Osteoblast (primary cell): ENCODE results near the gene ZDHHC20. TPM values are rescaled to one million over a fixed set of nuclear protein-coding genes. Genes with fewer than 3 reads are reported as not detected.

Source experiments
- DNase-seq: peaks from one replicate; pipeline ENCODE4 v3.0.0; 2011; ENCODE audit warnings: low spot score, mixed read lengths; ENCODE audit not compliant: insufficient read length; ENCODE audit errors: missing footprints
- H2AFZ ChIP-seq: 2 replicates; pipeline ENCODE4 v1.6.0; 2011; ENCODE audit warnings: mild to moderate bottlenecking, low read length
- H3K27ac ChIP-seq: 2 replicates; pipeline ENCODE4 v1.5.1; 2011; ENCODE audit warnings: mild to moderate bottlenecking, low read depth, low read length, moderate library complexity
- H3K27me3 ChIP-seq: 2 replicates; pipeline ENCODE4 v1.6.0; 2012; ENCODE audit warnings: mild to moderate bottlenecking, control low read depth, inconsistent platforms, low read length, moderate library complexity; ENCODE audit not compliant: insufficient read depth
- H3K36me3 ChIP-seq: 2 replicates; pipeline ENCODE4 v1.5.1; 2011; ENCODE audit warnings: mild to moderate bottlenecking, low read length, control low read depth, moderate library complexity; ENCODE audit not compliant: insufficient read depth
- H3K4me1 ChIP-seq: 2 replicates; pipeline ENCODE4 v1.5.1; 2011; ENCODE audit warnings: mild to moderate bottlenecking, low read length, control low read depth, moderate library complexity; ENCODE audit not compliant: insufficient read depth
- H3K4me2 ChIP-seq: 2 replicates; pipeline ENCODE4 v1.6.0; 2011; ENCODE audit warnings: mild to moderate bottlenecking, low read length; ENCODE audit not compliant: insufficient read depth
- H3K4me3 ChIP-seq: fragments of 200-600 bp; sonication (generic); 3 replicates; pipeline ENCODE4 v1.5.1; 2012; ENCODE audit warnings: mild to moderate bottlenecking, low read length, inconsistent platforms; ENCODE audit not compliant: insufficient read depth
- H3K79me2 ChIP-seq: 2 replicates; pipeline ENCODE4 v1.6.0; 2012; ENCODE audit warnings: mild to moderate bottlenecking, low read length, control low read depth, inconsistent platforms; ENCODE audit not compliant: insufficient read depth
- H3K9me3 ChIP-seq: 2 replicates; pipeline ENCODE4 v1.5.1; 2011; ENCODE audit warnings: low read depth, low read length, control low read depth
- H4K20me1 ChIP-seq: 2 replicates; pipeline ENCODE4 v1.6.0; 2012; ENCODE audit warnings: mild to moderate bottlenecking, low read length, control low read depth; ENCODE audit not compliant: insufficient read depth
- total RNA-seq: library from RNA; depleted of rRNA; stranded (reverse); fragments of >200 nt; gene quantifications from 2 replicates; pipeline ENCODE4 v1.2.3, GENCODE V29; 2012
- TF ChIP-seq, protein P1 (sequence below): IDR thresholded peaks from 2 replicates; pipeline ENCODE4 v1.5.1; 2011; ENCODE audit warnings: mild to moderate bottlenecking, low read depth, low read length, moderate library complexity; ENCODE audit errors: extremely low read depth

Gene ZDHHC20
- total RNA-seq, 1 donor = 110 TPM

GRCh38 chr13:21365574-21365973 lies 93.5 kb downstream of the ZDHHC20 start:
- no peaks in the 10 kb centered on the region for H3K9me3 ChIP-seq
- H3K36me3 ChIP-seq = no peaks in the 10 kb centered on the region
- no peaks in the 10 kb centered on the region for H3K4me1 ChIP-seq
- H3K4me2 ChIP-seq = no peak overlapping the region
- no peak overlapping the region for H2AFZ ChIP-seq
- no peak for DNase-seq
- H3K27me3 ChIP-seq = no peaks in the 10 kb centered on the region
- H3K4me3 ChIP-seq = no peak overlapping the region
- H3K27ac ChIP-seq = no peak overlapping the region
- H3K79me2 ChIP-seq = no peaks in the 10 kb centered on the region
- H4K20me1 ChIP-seq = no peaks in the 10 kb centered on the region
- TF ChIP-seq, protein P1, sequence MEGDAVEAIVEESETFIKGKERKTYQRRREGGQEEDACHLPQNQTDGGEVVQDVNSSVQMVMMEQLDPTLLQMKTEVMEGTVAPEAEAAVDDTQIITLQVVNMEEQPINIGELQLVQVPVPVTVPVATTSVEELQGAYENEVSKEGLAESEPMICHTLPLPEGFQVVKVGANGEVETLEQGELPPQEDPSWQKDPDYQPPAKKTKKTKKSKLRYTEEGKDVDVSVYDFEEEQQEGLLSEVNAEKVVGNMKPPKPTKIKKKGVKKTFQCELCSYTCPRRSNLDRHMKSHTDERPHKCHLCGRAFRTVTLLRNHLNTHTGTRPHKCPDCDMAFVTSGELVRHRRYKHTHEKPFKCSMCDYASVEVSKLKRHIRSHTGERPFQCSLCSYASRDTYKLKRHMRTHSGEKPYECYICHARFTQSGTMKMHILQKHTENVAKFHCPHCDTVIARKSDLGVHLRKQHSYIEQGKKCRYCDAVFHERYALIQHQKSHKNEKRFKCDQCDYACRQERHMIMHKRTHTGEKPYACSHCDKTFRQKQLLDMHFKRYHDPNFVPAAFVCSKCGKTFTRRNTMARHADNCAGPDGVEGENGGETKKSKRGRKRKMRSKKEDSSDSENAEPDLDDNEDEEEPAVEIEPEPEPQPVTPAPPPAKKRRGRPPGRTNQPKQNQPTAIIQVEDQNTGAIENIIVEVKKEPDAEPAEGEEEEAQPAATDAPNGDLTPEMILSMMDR = no peak

DNA sequence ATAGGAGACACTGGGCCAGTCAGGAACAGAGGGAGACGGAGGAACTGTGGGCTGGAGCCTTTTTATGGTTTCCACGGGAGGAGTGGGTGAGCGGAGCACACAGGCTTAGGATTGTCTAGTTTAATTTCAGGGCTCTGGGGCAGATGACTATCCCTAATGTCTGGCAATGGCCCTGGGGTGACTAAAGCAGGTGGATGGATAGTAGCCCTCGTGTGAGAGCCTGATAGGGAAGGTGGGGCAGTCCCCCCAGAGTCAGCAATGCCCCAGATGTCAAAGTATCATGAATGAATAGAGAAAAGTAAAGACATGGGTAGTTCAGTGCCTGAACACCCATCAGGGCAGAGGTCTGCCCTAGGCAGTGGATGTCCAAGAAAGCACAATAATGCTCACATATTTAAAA lies 94.2 kb downstream of the ZDHHC20 start:
- Histone ChIP-seq H3K4me2 (no peak overlapping the region), H3K4me1 (no peaks in the 10 kb centered on the region), H4K20me1 (no peaks in the 10 kb centered on the region), H3K79me2 (no peaks in the 10 kb centered on the region), H3K9me3 (no peaks in the 10 kb centered on the region), H3K36me3 (no peaks in the 10 kb centered on the region), H3K27ac (no peak overlapping the region), H3K27me3 (no peaks in the 10 kb centered on the region), H2AFZ (no peak overlapping the region), H3K4me3 (no peak overlapping the region)
- no peak for DNase-seq
- TF ChIP-seq, protein P1 = no peak

GRCh38 chr13:21364357-21364756 lies 94.7 kb downstream of the ZDHHC20 start:
- H4K20me1 ChIP-seq = no peaks in the 10 kb centered on the region
- H3K36me3 ChIP-seq = no peaks in the 10 kb centered on the region
- H2AFZ ChIP-seq = no peak overlapping the region
- no peak overlapping the region for H3K27ac ChIP-seq
- H3K27me3 ChIP-seq = no peaks in the 10 kb centered on the region
- DNase-seq = no peak
- no peaks in the 10 kb centered on the region for H3K9me3 ChIP-seq
- H3K4me2 ChIP-seq = no peak overlapping the region
- no peaks in the 10 kb centered on the region for H3K4me1 ChIP-seq
- no peak overlapping the region for H3K4me3 ChIP-seq
- TF ChIP-seq, protein P1 = no peak
- no peaks in the 10 kb centered on the region for H3K79me2 ChIP-seq

DNA sequence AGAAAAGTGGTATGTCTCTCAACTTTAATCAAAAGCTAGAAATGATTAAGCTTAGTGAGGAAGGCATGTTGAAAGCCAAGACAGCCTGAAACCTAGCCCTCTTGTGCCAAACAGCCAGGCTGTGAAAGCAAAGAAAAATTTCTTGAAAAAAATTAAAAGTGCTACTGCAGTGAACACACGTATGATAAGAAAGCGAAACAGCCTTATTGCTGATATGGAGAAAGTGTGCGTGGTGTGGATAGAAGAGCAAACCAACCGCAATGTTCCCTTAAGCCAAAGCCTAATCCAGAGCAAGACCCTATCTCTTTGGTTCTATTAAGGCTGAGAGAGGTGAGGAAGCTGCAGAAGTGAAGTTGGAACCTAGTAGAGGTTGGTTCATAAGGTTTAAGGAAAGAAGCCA lies 96.4 kb downstream of the ZDHHC20 start:
- Histone ChIP-seq H3K79me2 (no peaks in the 10 kb centered on the region), H3K9me3 (no peaks in the 10 kb centered on the region), H3K4me1 (no peaks in the 10 kb centered on the region), H4K20me1 (no peaks in the 10 kb centered on the region), H3K36me3 (no peaks in the 10 kb centered on the region), H3K27ac (no peak overlapping the region), H3K4me2 (no peak overlapping the region), H2AFZ (no peak overlapping the region), H3K27me3 (no peaks in the 10 kb centered on the region), H3K4me3 (no peak overlapping the region)
- TF ChIP-seq, protein P1 = no peak
- no peak for DNase-seq
